ENCODE measurements around the gene PRKN.

PRKN gene

GRCh38 chr6:162090734-162091133 lies 636.8 kb downstream of the PRKN start:
- no peak for DNase-seq

GRCh38 chr6:162088091-162088490 lies 639.5 kb downstream of the PRKN start:
- no peak for DNase-seq

- no peak for DNase-seq
These were observed 642.0 kb downstream of the PRKN start for GRCh38 chr6:162085561-162085960.

GRCh38 chr6:162082520-162082919 lies 645.0 kb downstream of the PRKN start:
- no peak for DNase-seq

- no peak for DNase-seq
These were observed 648.9 kb downstream of the PRKN start for GRCh38 chr6:162078667-162079066.

GRCh38 chr6:162078126-162078525 lies 649.4 kb downstream of the PRKN start:
- DNase-seq: no peak

GRCh38 chr6:162076816-162077215 lies 650.8 kb downstream of the PRKN start:
- no peak for DNase-seq

- no peak for DNase-seq
These were observed 652.8 kb downstream of the PRKN start for GRCh38 chr6:162074641-162075275.

GRCh38 chr6:162070639-162071038 lies 656.9 kb downstream of the PRKN start:
- no peak for DNase-seq

GRCh38 chr6:162069995-162070394 lies 657.6 kb downstream of the PRKN start:
- no peak for DNase-seq

GRCh38 chr6:162068340-162068739 lies 659.2 kb downstream of the PRKN start:
- no peak for DNase-seq

GRCh38 chr6:162063666-162064065 lies 663.9 kb downstream of the PRKN start:
- DNase-seq: no peak

- no peak for DNase-seq
These were observed 669.2 kb downstream of the PRKN start for GRCh38 chr6:162058281-162058875.

- DNase-seq: no peak
These were observed 670.8 kb downstream of the PRKN start for GRCh38 chr6:162056745-162057144.

GRCh38 chr6:162056061-162056460 lies 671.5 kb downstream of the PRKN start:
- DNase-seq: no peak

- no peak for DNase-seq
These were observed 672.2 kb downstream of the PRKN start for GRCh38 chr6:162055365-162055764.

- no peak for DNase-seq
These were observed 674.5 kb downstream of the PRKN start for GRCh38 chr6:162053084-162053483.

GRCh38 chr6:162050579-162050978 lies 677.0 kb downstream of the PRKN start:
- no peak for DNase-seq

GRCh38 chr6:162046324-162046723 lies 681.2 kb downstream of the PRKN start:
- no peak for DNase-seq

GRCh38 chr6:162032620-162033019 lies 694.9 kb downstream of the PRKN start:
- DNase-seq: no peak

GRCh38 chr6:162029873-162030576 lies 697.5 kb downstream of the PRKN start:
- no peak for DNase-seq

- no peak for DNase-seq
These were observed 700.7 kb downstream of the PRKN start for GRCh38 chr6:162026843-162027242.

GRCh38 chr6:162026031-162026430 lies 701.5 kb downstream of the PRKN start:
- no peak for DNase-seq

- DNase-seq: no peak
These were observed 708.2 kb downstream of the PRKN start for GRCh38 chr6:162019349-162019748.
